CD4-positive, alpha-beta memory T cell (primary cell): ENCODE measurements around the gene REP15. TPM values are rescaled to one million over a fixed set of nuclear protein-coding genes. Genes with fewer than 3 reads are reported as not detected.
"Not testable (repeated sequence)": the region's sequence is repeated elsewhere in the genome, so short reads cannot be mapped to it uniquely, and the experiment has no call there.

Experiments
- CTCF ChIA-PET: fragments of 350-600 bp; sonication (Branson Sonifier 250); formaldehyde crosslinking; loops from one replicate; lab custom pipeline; 2021; ENCODE audit warnings: inconsistent platforms; ENCODE audit not compliant: partially characterized antibody; lab: Charles Lee
- POLR2A ChIA-PET: fragments of 350-600 bp; sonication (Branson Sonifier 250); formaldehyde crosslinking; loops from one replicate; lab custom pipeline; 2021; ENCODE audit not compliant: partially characterized antibody; lab: Charles Lee
- DNase-seq, 5 donors: peaks; one replicate each; pipeline versions ENCODE4 v3.0.0 to v3.0.0-alpha.2; 2020 to 2022; ENCODE audit warnings: mixed read lengths in 1 of 5
- H3K27ac ChIP-seq: one replicate; pipeline ENCODE4 v1.7.0; 2013; ENCODE audit warnings: low read depth, low read length
- H3K27me3 ChIP-seq: 2 replicates; pipeline ENCODE4 v1.7.0; 2013; ENCODE audit warnings: mild to moderate bottlenecking, low read length, moderate library complexity; ENCODE audit not compliant: insufficient read depth
- H3K36me3 ChIP-seq: 2 replicates; pipeline ENCODE4 v1.7.0; 2013; ENCODE audit warnings: mild to moderate bottlenecking, low read length, moderate library complexity; ENCODE audit not compliant: insufficient read depth
- H3K4me1 ChIP-seq: 2 replicates; pipeline ENCODE4 v1.7.0; 2013; ENCODE audit warnings: mild to moderate bottlenecking, low read length, moderate library complexity; ENCODE audit not compliant: insufficient read depth
- H3K4me3 ChIP-seq, 2 donors: one replicate each; pipeline ENCODE4 v1.7.0; 2013; ENCODE audit warnings: low read length in 2 of 2, mild to moderate bottlenecking in 1 of 2
- H3K9me3 ChIP-seq, 2 donors: one replicate each; pipeline ENCODE4 v1.7.0; 2013; ENCODE audit warnings: low read length in 2 of 2, control low read depth in 1 of 2; ENCODE audit not compliant: control insufficient read depth in 1 of 2
- H3K27ac Mint-ChIP-seq, 7 donors: one replicate each; pipeline ENCODE4 v1.8.0; 2020 to 2021; ENCODE audit warnings: mixed read lengths in 7 of 7, mild to moderate bottlenecking in 6 of 7, inconsistent platforms in 3 of 7, moderate library complexity in 3 of 7
- H3K27me3 Mint-ChIP-seq, 2 donors: one replicate each; pipeline ENCODE4 v1.8.0; 2020 to 2021; ENCODE audit warnings: mixed read lengths in 2 of 2
- H3K36me3 Mint-ChIP-seq, 2 donors: one replicate each; pipeline ENCODE4 v1.8.0; 2020 to 2021; ENCODE audit warnings: mixed read lengths in 2 of 2, inconsistent platforms in 1 of 2, mild to moderate bottlenecking in 1 of 2
- H3K4me1 Mint-ChIP-seq, 4 donors: one replicate each; pipeline ENCODE4 v1.8.0; 2020 to 2021; ENCODE audit warnings: mixed read lengths in 4 of 4, mild to moderate bottlenecking in 1 of 4
- H3K4me3 Mint-ChIP-seq, 8 donors: one replicate each; pipeline ENCODE4 v1.8.0; 2020 to 2021; ENCODE audit warnings: mixed read lengths in 8 of 8, mild to moderate bottlenecking in 7 of 8, moderate library complexity in 6 of 8, inconsistent platforms in 3 of 8
- H3K9me3 Mint-ChIP-seq, 8 donors: one replicate each; pipeline ENCODE4 v1.8.0; 2020 to 2021; ENCODE audit warnings: mixed read lengths in 8 of 8, mild to moderate bottlenecking in 5 of 8, inconsistent platforms in 3 of 8, moderate library complexity in 1 of 8
- intact Hi-C: fragments of 100-400 bp; cut with micrococcal nuclease; formaldehyde crosslinking; loops from one replicate; pipeline ENCODE4 v1.15.1; 2023
- polyA plus RNA-seq, 2 donors: library from polyadenylated mRNA; unstranded; fragments of 300-500 nt; fragmentation: Illumina TruSeq; gene quantifications; one replicate each; pipeline ENCODE4 v1.2.3, GENCODE V29; 2021
- total RNA-seq, 2 experiments: library from RNA; stranded (reverse); gene quantifications; one replicate each; pipeline ENCODE4 v1.2.3, GENCODE V29; 2021

The REP15 gene
- total and polyA plus RNA-seq, 4 experiments from 2014 or later: 0.47 TPM; not detected in 3

GRCh38 chr12:27732281-27732680 lies 36.0 kb downstream of the REP15 start:
- no peaks in the 10 kb centered on the region for H3K27me3 ChIP-seq
- no peak overlapping the region for H3K27ac ChIP-seq
- H3K36me3 ChIP-seq: peaks cover 6% of the 10 kb centered on the region
- Mint-ChIP-seq H3K27ac (no peak overlapping the region), H3K4me1 (peaks cover 0 to 5% (median 0%) of the 10 kb centered on the region in 4 donors), H3K27me3 (no peaks in the 10 kb centered on the region), H3K4me3 (no peak overlapping the region), H3K9me3 (no peaks in the 10 kb centered on the region), H3K36me3 (peaks cover 32 to 60% of the 10 kb centered on the region in 2 donors)
- intact Hi-C loops: loop anchor here (5.0 kb wide), 2 partner anchors 110 to 1140 kb away; no protein-coding TSS in a partner anchor
- ChIA-PET POLR2A (no interaction called here), CTCF (interaction anchor here (1.0 to 6.4 kb wide), 4 partner anchors 14 to 208 kb away, joined by 3 to 63 read pairs (median 18); no protein-coding TSS in a partner anchor)
- no peak overlapping the region for H3K4me3 ChIP-seq
- H3K4me1 ChIP-seq: no peaks in the 10 kb centered on the region
- no peak for DNase-seq
- no peaks in the 10 kb centered on the region for H3K9me3 ChIP-seq

GRCh38 chr12:27733052-27733656 lies 36.9 kb downstream of the REP15 start:
- intact Hi-C loops: loop anchor here (1.0 to 5.0 kb wide), 3 partner anchors 88 to 1139 kb away; no protein-coding TSS in a partner anchor
- H3K4me1 ChIP-seq: no peaks in the 10 kb centered on the region
- H3K27ac ChIP-seq: no peak overlapping the region
- no peaks in the 10 kb centered on the region for H3K9me3 ChIP-seq
- Mint-ChIP-seq H3K4me3 (no peak overlapping the region), H3K9me3 (no peaks in the 10 kb centered on the region), H3K27ac (no peak overlapping the region), H3K4me1 (peaks cover 0 to 7% (median 0%) of the 10 kb centered on the region in 4 donors), H3K27me3 (no peaks in the 10 kb centered on the region), H3K36me3 (peaks cover 35 to 64% of the 10 kb centered on the region in 2 donors)
- peaks cover 6% of the 10 kb centered on the region for H3K36me3 ChIP-seq
- DNase-seq: peak in 4 of 5 donors; percentile 24 to 42 (median 34)
- ChIA-PET CTCF (interaction anchor here (0.7 to 6.4 kb wide), 11 partner anchors 9 to 214 kb away, joined by 3 to 63 read pairs (median 3); partner anchors contain the start of genes KLHL42 and MANSC4), POLR2A (no interaction called here)
- H3K4me3 ChIP-seq: no peak overlapping the region
- H3K27me3 ChIP-seq: no peaks in the 10 kb centered on the region

- no peak for DNase-seq
- peaks cover 0 to 7% (median 0%) of the 10 kb centered on the region in 4 donors for H3K4me1 Mint-ChIP-seq
- peaks cover 35 to 62% of the 10 kb centered on the region in 2 donors for H3K36me3 Mint-ChIP-seq
- Histone ChIP-seq H3K4me3 (no peak overlapping the region), H3K27ac (no peak overlapping the region), H3K9me3 (no peaks in the 10 kb centered on the region), H3K36me3 (peaks cover 6% of the 10 kb centered on the region), H3K4me1 (no peaks in the 10 kb centered on the region), H3K27me3 (no peaks in the 10 kb centered on the region)
- no peak overlapping the region for H3K27ac Mint-ChIP-seq
- H3K9me3 Mint-ChIP-seq: no peaks in the 10 kb centered on the region
- POLR2A ChIA-PET: no interaction called here
- no peaks in the 10 kb centered on the region for H3K27me3 Mint-ChIP-seq
- CTCF ChIA-PET: interaction anchor here (0.7 to 6.4 kb wide), 13 partner anchors 8 to 219 kb away, joined by 3 to 63 read pairs (median 3); partner anchors contain the start of genes KLHL42 and MANSC4
- no peak overlapping the region for H3K4me3 Mint-ChIP-seq
- intact Hi-C loops: loop anchor here (1.0 to 5.0 kb wide), 3 partner anchors 88 to 1139 kb away; no protein-coding TSS in a partner anchor
These were observed 37.5 kb downstream of the REP15 start for GRCh38 chr12:27733791-27734190.

- peaks cover 11% of the 10 kb centered on the region for H3K36me3 ChIP-seq
- H3K27me3 ChIP-seq, H3K9me3 Mint-ChIP-seq, H3K9me3 ChIP-seq, POLR2A ChIA-PET, DNase-seq, H3K4me1 ChIP-seq, H3K27ac Mint-ChIP-seq, H3K27ac ChIP-seq, H3K4me3 Mint-ChIP-seq, H3K27me3 Mint-ChIP-seq, H3K4me1 Mint-ChIP-seq, H3K4me3 ChIP-seq: not testable (repeated sequence)
- peaks cover 34 to 62% of the 10 kb centered on the region in 2 donors for H3K36me3 Mint-ChIP-seq
- CTCF ChIA-PET: interaction anchor here (0.7 to 6.4 kb wide), 5 partner anchors 14 to 219 kb away, joined by 3 to 63 read pairs (median 4); no protein-coding TSS in a partner anchor
- intact Hi-C loops: loop anchor here (5.0 kb wide), 2 partner anchors 108 to 1138 kb away; no protein-coding TSS in a partner anchor
These were observed 38.1 kb downstream of the REP15 start for GRCh38 chr12:27734321-27734720.

GRCh38 chr12:27743601-27744000 lies 47.4 kb downstream of the REP15 start:
- H3K27ac Mint-ChIP-seq: no peak overlapping the region
- H3K4me3 Mint-ChIP-seq: no peak overlapping the region
- H3K9me3 Mint-ChIP-seq: no peaks in the 10 kb centered on the region
- DNase-seq: no peak
- intact Hi-C loops: no loop called here
- peaks cover 17% of the 10 kb centered on the region for H3K36me3 ChIP-seq
- no peaks in the 10 kb centered on the region for H3K27me3 ChIP-seq
- H3K27ac ChIP-seq: no peak overlapping the region
- no peaks in the 10 kb centered on the region for H3K27me3 Mint-ChIP-seq
- peaks cover 0 to 3% (median 0%) of the 10 kb centered on the region in 4 donors for H3K4me1 Mint-ChIP-seq
- H3K4me1 ChIP-seq: no peaks in the 10 kb centered on the region
- ChIA-PET CTCF (no interaction called here), POLR2A (no interaction called here)
- peaks cover 34 to 58% of the 10 kb centered on the region in 2 donors for H3K36me3 Mint-ChIP-seq
- no peaks in the 10 kb centered on the region for H3K9me3 ChIP-seq
- no peak overlapping the region for H3K4me3 ChIP-seq

DNA sequence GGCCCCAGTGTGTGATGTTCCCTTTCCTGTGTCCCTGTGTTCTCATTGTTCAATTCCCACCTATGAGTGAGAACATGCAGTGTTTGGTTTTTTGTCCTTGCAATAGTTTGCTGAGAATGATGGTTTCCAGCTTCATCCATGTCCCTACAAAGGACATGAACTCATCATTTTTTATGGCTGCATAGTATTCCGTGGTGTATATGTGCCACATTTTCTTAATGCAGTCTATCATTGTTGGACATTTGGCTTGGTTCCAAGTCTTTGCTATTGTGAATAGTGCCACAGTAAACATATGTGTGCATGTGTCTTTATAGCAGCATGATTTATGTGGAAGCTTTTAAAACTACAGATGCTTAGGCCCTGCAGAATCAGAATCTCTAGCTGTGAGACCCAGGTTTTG lies 49.5 kb downstream of the REP15 start:
- not testable (repeated sequence) for DNase-seq, H3K27me3 Mint-ChIP-seq
- peaks cover 34 to 48% of the 10 kb centered on the region in 2 donors for H3K36me3 Mint-ChIP-seq

More for the DNA sequence above, 49.5 kb downstream of the REP15 start:
- H3K9me3 ChIP-seq, H3K4me1 ChIP-seq, H3K4me1 Mint-ChIP-seq, H3K27ac Mint-ChIP-seq, intact Hi-C loops, H3K4me3 ChIP-seq, H3K27ac ChIP-seq, H3K36me3 ChIP-seq, H3K4me3 Mint-ChIP-seq, H3K27me3 ChIP-seq, POLR2A ChIA-PET, H3K9me3 Mint-ChIP-seq: not testable (repeated sequence)
- CTCF ChIA-PET: interaction anchor here (1.1 to 1.9 kb wide), 2 partner anchors 13 to 76 kb away, joined by 3 to 5 read pairs; no protein-coding TSS in a partner anchor
